Small intestine (tissue), 7 donors: ENCODE results near the gene ZNF541. TPM values are rescaled to one million over a fixed set of nuclear protein-coding genes. Genes with fewer than 3 reads are reported as not detected.

Experiments used
- DNase-seq, 2 donors: peaks; one replicate each; pipeline versions ENCODE4 v3.0.0 to v3.0.0-alpha.2; 2013
- FAIRE-seq: peaks from 2 replicates; lab custom pipeline; 2012; peaks lifted over from hg19 to GRCh38; lab: Jason Lieb, UNC
- H3K27ac ChIP-seq, 3 donors: one replicate each; pipeline ENCODE4 v1.5.1; 2013; ENCODE audit warnings: low read length in 2 of 3, mild to moderate bottlenecking in 2 of 3, control low read depth in 1 of 3, inconsistent platforms in 1 of 3, low read depth in 1 of 3, moderate library complexity in 1 of 3
- H3K27me3 ChIP-seq, 3 donors: one replicate each; pipeline ENCODE4 v1.6.1; 2013; ENCODE audit warnings: low read length in 3 of 3, inconsistent platforms in 1 of 3; ENCODE audit not compliant: control insufficient read depth in 3 of 3, insufficient read depth in 3 of 3
- H3K36me3 ChIP-seq, 3 donors: one replicate each; pipeline ENCODE4 v1.6.1; 2013; ENCODE audit warnings: low read length in 3 of 3, inconsistent platforms in 1 of 3, low read depth in 1 of 3, mild to moderate bottlenecking in 1 of 3, moderate library complexity in 1 of 3; ENCODE audit not compliant: control insufficient read depth in 3 of 3, insufficient read depth in 2 of 3
- H3K4me1 ChIP-seq, 3 donors: one replicate each; pipeline ENCODE4 v1.6.1; 2013; ENCODE audit warnings: low read length in 2 of 3, inconsistent platforms in 1 of 3, low read depth in 1 of 3, mild to moderate bottlenecking in 1 of 3, moderate library complexity in 1 of 3; ENCODE audit not compliant: control insufficient read depth in 3 of 3, insufficient read depth in 2 of 3
- H3K4me3 ChIP-seq, 3 donors: one replicate each; pipeline ENCODE4 v1.5.1; 2013; ENCODE audit warnings: low read length in 3 of 3, control low read depth in 1 of 3, inconsistent platforms in 1 of 3, low read depth in 1 of 3, mild to moderate bottlenecking in 1 of 3, moderate library complexity in 1 of 3
- H3K9me3 ChIP-seq, 2 donors: one replicate each; pipeline ENCODE4 v1.6.1; 2013; ENCODE audit warnings: low read depth in 1 of 2, low read length in 1 of 2; ENCODE audit not compliant: control insufficient read depth in 2 of 2, insufficient read depth in 1 of 2
- WGBS, 3 donors: extraction: QIAGEN DNeasy Blood & Tissue Kit; methylation state at CpG; one replicate each; pipeline ENCODE4 v1.1.7; 2013; 5-methylcytosine and 5-hydroxymethylcytosine counted together
- polyA plus RNA-seq, 4 donors: library from polyadenylated mRNA; stranded (reverse) in 3 of 4; unstranded in 1 of 4; fragments of 200-250 nt in 3 of 4; fragments of 120-200 nt in 1 of 4; gene quantifications; one replicate each; pipeline versions ENCODE4 v1.2.1 to v1.2.3, GENCODE V29; 2013
- donor health status: healthy with polysubstance abuse.
- donor health status: control.
- donor health status: control.
- donor health status: Bipolar disorder and iron deficiency.
- donor health status: healthy.

Gene ZNF541
- polyA plus RNA-seq, 4 donors: 0.10 to 0.30 TPM; not detected in 2

- H3K4me3 ChIP-seq: no peak overlapping the region
- 75 to 92% (median 78%) methylated on average over 14 to 18 of the region's 18 CpGs for WGBS, 3 donors
- no peaks in the 10 kb centered on the region for H3K9me3 ChIP-seq
- peaks cover 0 to 34% (median 0%) of the 10 kb centered on the region in 3 donors for H3K27me3 ChIP-seq
- DNase-seq (no peak), FAIRE-seq (no peak)
- H3K36me3 ChIP-seq: no peaks in the 10 kb centered on the region
- no peaks in the 10 kb centered on the region for H3K4me1 ChIP-seq
- H3K27ac ChIP-seq: no peak overlapping the region
Observed at GRCh38 chr19:47544075-47544474, 28.9 kb downstream of the ZNF541 start.

- no peak for FAIRE-seq
Observed at GRCh38 chr19:47542030-47542475, 30.9 kb downstream of the ZNF541 start.

GRCh38 chr19:47541518-47541917 lies 31.4 kb downstream of the ZNF541 start:
- H3K4me3 ChIP-seq: no peak overlapping the region
- peak in 1 of 2 donors; percentile 16 for DNase-seq
- no peaks in the 10 kb centered on the region for H3K4me1 ChIP-seq
- peak overlapping the region in 1 of 3 donors; percentile 36 for H3K27ac ChIP-seq
- H3K36me3 ChIP-seq: no peaks in the 10 kb centered on the region
- no peak for FAIRE-seq
- H3K27me3 ChIP-seq: peaks cover 0 to 24% (median 0%) of the 10 kb centered on the region in 3 donors
- 52 to 64% (median 58%) methylated on average over 6 of the region's 6 CpGs for WGBS, 3 donors
- H3K9me3 ChIP-seq: no peaks in the 10 kb centered on the region

More at GRCh38 chr19:47542030-47542475, 30.9 kb downstream of the ZNF541 start:
- no peaks in the 10 kb centered on the region for H3K36me3 ChIP-seq
- H3K27ac ChIP-seq: no peak overlapping the region
- H3K9me3 ChIP-seq: no peaks in the 10 kb centered on the region
- no peak overlapping the region for H3K4me3 ChIP-seq
- no peaks in the 10 kb centered on the region for H3K4me1 ChIP-seq
- WGBS, 3 donors: 71 to 86% (median 82%) methylated on average over 9 of the region's 9 CpGs
- DNase-seq: no peak
- peaks cover 0 to 28% (median 0%) of the 10 kb centered on the region in 3 donors for H3K27me3 ChIP-seq

GRCh38 chr19:47540748-47541147 lies 32.2 kb downstream of the ZNF541 start:
- no peak overlapping the region for H3K4me3 ChIP-seq
- H3K36me3 ChIP-seq: no peaks in the 10 kb centered on the region
- no peaks in the 10 kb centered on the region for H3K4me1 ChIP-seq
- DNase-seq (no peak), FAIRE-seq (no peak)
- H3K27me3 ChIP-seq: peaks cover 0 to 19% (median 0%) of the 10 kb centered on the region in 3 donors
- H3K27ac ChIP-seq: no peak overlapping the region
- 59 to 78% (median 72%) methylated on average over 4 of the region's 4 CpGs for WGBS, 3 donors
- no peaks in the 10 kb centered on the region for H3K9me3 ChIP-seq

GRCh38 chr19:47539747-47540311 lies 33.1 kb downstream of the ZNF541 start:
- H3K36me3 ChIP-seq: no peaks in the 10 kb centered on the region
- DNase-seq (no peak), FAIRE-seq (no peak)
- no peak overlapping the region for H3K27ac ChIP-seq
- H3K4me3 ChIP-seq: no peak overlapping the region
- peaks cover 0 to 4% of the 10 kb centered on the region in 2 donors for H3K9me3 ChIP-seq
- H3K4me1 ChIP-seq: no peaks in the 10 kb centered on the region
- WGBS, 3 donors: 57 to 75% (median 66%) methylated on average over 10 to 12 of the region's 12 CpGs
- H3K27me3 ChIP-seq: peaks cover 0 to 10% (median 0%) of the 10 kb centered on the region in 3 donors

- H3K4me3 ChIP-seq: no peak overlapping the region
- DNase-seq: no peak
- no peaks in the 10 kb centered on the region for H3K36me3 ChIP-seq
- H3K4me1 ChIP-seq: no peaks in the 10 kb centered on the region
- FAIRE-seq: no peak
- no peaks in the 10 kb centered on the region for H3K27me3 ChIP-seq
- 85 to 87% (median 86%) methylated on average over 5 of the region's 5 CpGs for whole genome bisulfite sequencing, 3 donors
- no peak overlapping the region for H3K27ac ChIP-seq
- peaks cover 0 to 4% of the 10 kb centered on the region in 2 donors for H3K9me3 ChIP-seq
Observed at GRCh38 chr19:47538812-47539211, 34.1 kb downstream of the ZNF541 start.

GRCh38 chr19:47537493-47537892 lies 35.5 kb downstream of the ZNF541 start:
- no peaks in the 10 kb centered on the region for H3K4me1 ChIP-seq
- H3K27me3 ChIP-seq: no peaks in the 10 kb centered on the region
- H3K27ac ChIP-seq: no peak overlapping the region
- no peaks in the 10 kb centered on the region for H3K36me3 ChIP-seq
- DNase-seq: no peak
- FAIRE-seq: no peak
- no peak overlapping the region for H3K4me3 ChIP-seq
- 83 to 86% (median 84%) methylated on average over 4 of the region's 4 CpGs for WGBS, 3 donors
- H3K9me3 ChIP-seq: peaks cover 0 to 4% of the 10 kb centered on the region in 2 donors

GRCh38 chr19:47534628-47535027 lies 38.3 kb downstream of the ZNF541 start:
- no peaks in the 10 kb centered on the region for H3K27me3 ChIP-seq
- WGBS, 3 donors: 39 to 67% (median 39%) methylated on average over 1 of the region's 1 CpG
- FAIRE-seq: no peak

More at GRCh38 chr19:47534628-47535027, 38.3 kb downstream of the ZNF541 start:
- Histone ChIP-seq H3K4me1 (no peaks in the 10 kb centered on the region), H3K36me3 (no peaks in the 10 kb centered on the region), H3K9me3 (peaks cover 0 to 4% of the 10 kb centered on the region in 2 donors), H3K27ac (no peak overlapping the region), H3K4me3 (no peak overlapping the region)
- no peak for DNase-seq
